Hepatocyte (in vitro differentiated cells): ENCODE measurements around the gene SUPT16H. TPM values are rescaled to one million over a fixed set of nuclear protein-coding genes. Genes with fewer than 3 reads are reported as not detected.
"Not testable (repeated sequence)": the region's sequence is repeated elsewhere in the genome, so short reads cannot be mapped to it uniquely, and the experiment has no call there.

Experiments used
- DNase-seq: peaks from one replicate; pipeline ENCODE4 v3.0.0-alpha.2; 2016; ENCODE audit warnings: low spot score
- H2AFZ ChIP-seq: fragments of 200-600 bp; sonication (generic); 2 replicates; pipeline ENCODE4 v1.6.0; 2016; ENCODE audit warnings: antibody characterized with exemption, mild to moderate bottlenecking
- H3K27ac ChIP-seq: fragments of 200-600 bp; sonication (generic); 2 replicates; pipeline ENCODE4 v1.5.1; 2016; ENCODE audit warnings: mild to moderate bottlenecking
- H3K27me3 ChIP-seq: fragments of 200-600 bp; sonication (generic); 2 replicates; pipeline ENCODE4 v1.6.1; 2016
- H3K36me3 ChIP-seq: fragments of 200-600 bp; sonication (generic); replicated peaks from 2 replicates; pipeline ENCODE4 v1.5.1; 2016; ENCODE audit warnings: low read depth; ENCODE audit not compliant: insufficient read depth
- H3K4me1 ChIP-seq: fragments of 200-600 bp; sonication (generic); 2 replicates; pipeline ENCODE4 v1.5.1; 2016; ENCODE audit warnings: mild to moderate bottlenecking, moderate library complexity; ENCODE audit not compliant: insufficient read depth
- H3K4me2 ChIP-seq: fragments of 200-600 bp; sonication (generic); 2 replicates; pipeline ENCODE4 v1.6.0; 2016
- H3K4me3 ChIP-seq: fragments of 200-600 bp; sonication (generic); 2 replicates; pipeline ENCODE4 v1.5.1; 2016; ENCODE audit warnings: mild to moderate bottlenecking
- H3K79me2 ChIP-seq: fragments of 200-600 bp; sonication (generic); 2 replicates; pipeline ENCODE4 v1.6.0; 2017; ENCODE audit warnings: mild to moderate bottlenecking
- H3K9me2 ChIP-seq: fragments of 200-600 bp; sonication (generic); replicated peaks from 2 replicates; pipeline ENCODE4 v1.6.0; 2017; ENCODE audit warnings: mild to moderate bottlenecking; ENCODE audit not compliant: insufficient read depth
- H3K9me3 ChIP-seq: fragments of 200-600 bp; sonication (generic); 2 replicates; pipeline ENCODE4 v1.5.1; 2016; ENCODE audit warnings: low read depth, mild to moderate bottlenecking
- H4K20me1 ChIP-seq: fragments of 200-600 bp; sonication (generic); 2 replicates; pipeline ENCODE4 v1.6.0; 2016; ENCODE audit warnings: mild to moderate bottlenecking; ENCODE audit not compliant: insufficient read depth, poor library complexity, severe bottlenecking
- CTCF ChIP-seq: fragments of 200-600 bp; sonication (generic); IDR thresholded peaks from 2 replicates; pipeline ENCODE4 v1.5.1; 2016; ENCODE audit warnings: antibody characterized with exemption, mild to moderate bottlenecking; ENCODE audit not compliant: poor library complexity
- EZH2 ChIP-seq: fragments of 200-600 bp; sonication (generic); IDR thresholded peaks from 2 replicates; pipeline ENCODE4 v1.6.1; 2016; ENCODE audit warnings: antibody characterized with exemption, mild to moderate bottlenecking, borderline replicate concordance
- EZH2phosphoT487 ChIP-seq: fragments of 200-600 bp; sonication (generic); IDR thresholded peaks from one replicate; pipeline ENCODE4 v1.6.1; 2018; ENCODE audit warnings: antibody characterized with exemption, mild to moderate bottlenecking, low read depth, moderate library complexity; ENCODE audit not compliant: unreplicated experiment, severe bottlenecking
- WGBS: methylation state at CpG from one replicate; pipeline ENCODE4 v1.1.6; 2016; ENCODE audit warnings: low lambda C conversion rate; ENCODE audit errors: missing lambda C conversion rate; 5-methylcytosine and 5-hydroxymethylcytosine counted together
- polyA plus RNA-seq: library from polyadenylated mRNA; unstranded; fragments of >200 nt; fragmentation: Nextera tagmentation; extraction: Ambion mirVana; gene quantifications from 2 replicates; pipeline ENCODE4 v1.2.1, GENCODE V29; 2016
- small RNA-seq: library from RNA; depleted of rRNA; stranded (forward); fragments of <200 nt; gene quantifications from one replicate; pipeline ENCODE3, GENCODE V24; 2014
- total RNA-seq: library from RNA; depleted of rRNA; stranded (reverse); fragments of >200 nt; gene quantifications from 2 replicates; pipeline ENCODE4 v1.2.3, GENCODE V29; 2014

SUPT16H gene
- total and polyA plus RNA-seq, 2 experiments from 2014 or later, result 44.2 to 58.1 TPM

- peak overlapping the region; percentile 84 for H3K27ac ChIP-seq
- H3K4me2 ChIP-seq, result peak overlapping the region; percentile 71
- no peaks in the 10 kb centered on the region for H3K36me3 ChIP-seq
- DNase-seq, result peak; percentile 20
- H3K27me3 ChIP-seq, result no peaks in the 10 kb centered on the region
- no peaks in the 10 kb centered on the region for H3K9me2 ChIP-seq
- no peaks in the 10 kb centered on the region for H3K79me2 ChIP-seq
- no peaks in the 10 kb centered on the region for H4K20me1 ChIP-seq
- no peaks in the 10 kb centered on the region for H3K4me1 ChIP-seq
- H2AFZ ChIP-seq, result peak overlapping the region; percentile 28
- peak overlapping the region; percentile 2 for H3K4me3 ChIP-seq
- TF ChIP-seq EZH2phosphoT487 (no peak), CTCF (no peak), EZH2 (no peak)
- no peaks in the 10 kb centered on the region for H3K9me3 ChIP-seq
These were observed 75.7 kb downstream of the SUPT16H start for GRCh38 chr14:21308132-21308478.

- Histone ChIP-seq H3K36me3 (no peaks in the 10 kb centered on the region), H3K9me3 (no peaks in the 10 kb centered on the region), H3K79me2 (no peaks in the 10 kb centered on the region), H2AFZ (peak overlapping the region; percentile 28), H3K4me3 (no peak overlapping the region), H4K20me1 (no peaks in the 10 kb centered on the region), H3K27ac (peak overlapping the region; percentile 84), H3K4me2 (peak overlapping the region; percentile 71), H3K4me1 (no peaks in the 10 kb centered on the region), H3K27me3 (no peaks in the 10 kb centered on the region), H3K9me2 (no peaks in the 10 kb centered on the region)
- 89% methylated on average over 3 of the region's 3 CpGs for WGBS
- no peak for DNase-seq
- TF ChIP-seq EZH2phosphoT487 (no peak), CTCF (no peak), EZH2 (no peak)
These were observed 76.2 kb downstream of the SUPT16H start for GRCh38 chr14:21307637-21308036.

- H3K9me2 ChIP-seq, H3K9me3 ChIP-seq, H3K4me2 ChIP-seq, H2AFZ ChIP-seq, H3K4me1 ChIP-seq, H3K36me3 ChIP-seq, DNase-seq, H3K79me2 ChIP-seq, H3K27me3 ChIP-seq, H3K4me3 ChIP-seq, H4K20me1 ChIP-seq, H3K27ac ChIP-seq: not testable (repeated sequence)
- WGBS, result 86% methylated on average over 2 of the region's 2 CpGs
These were observed 81.0 kb downstream of the SUPT16H start for GRCh38 chr14:21302836-21303140.

- DNase-seq, result no peak
- 88% methylated on average over 8 of the region's 8 CpGs for WGBS
- TF ChIP-seq EZH2, result no peak
- TF ChIP-seq CTCF, result no peak
- TF ChIP-seq EZH2phosphoT487, result no peak
These were observed 81.6 kb downstream of the SUPT16H start for GRCh38 chr14:21302013-21302835.

More at GRCh38 chr14:21302013-21302835, 81.6 kb downstream of the SUPT16H start:
- Histone ChIP-seq H3K4me3 (no peak overlapping the region), H3K27me3 (no peaks in the 10 kb centered on the region), H3K4me1 (no peaks in the 10 kb centered on the region), H3K36me3 (no peaks in the 10 kb centered on the region), H3K4me2 (no peak overlapping the region), H3K79me2 (no peaks in the 10 kb centered on the region), H4K20me1 (no peaks in the 10 kb centered on the region), H2AFZ (no peak overlapping the region), H3K9me3 (no peaks in the 10 kb centered on the region), H3K27ac (no peak overlapping the region), H3K9me2 (no peaks in the 10 kb centered on the region)

Small RNA genes lying within 50 kb of the gene (small RNA-seq; reads per million reads assigned to genes)
- not detected for gene RN7SL650P
- 8,664 reads per million, percentile 100 among the genes with 10 or more reads in this experiment for gene SNORD8
- gene SNORD9, result 179 reads per million, percentile 98 among the genes with 10 or more reads in this experiment

Other genes starting within 250 kb of the SUPT16H start
- not detected in 2 replicates for gene OR5AU1, start 228.0 kb downstream of the SUPT16H start, total RNA-seq
- gene OR5AU1, start 228.0 kb downstream of the SUPT16H start, polyA plus RNA-seq, result not detected in 2 replicates
- gene HNRNPC, start 114.6 kb downstream of the SUPT16H start, total RNA-seq, result 740 and 800 TPM in 2 replicates
- gene HNRNPC, start 114.6 kb downstream of the SUPT16H start, polyA plus RNA-seq, result 513 and 521 TPM in 2 replicates
- gene RPGRIP1, start 103.9 kb downstream of the SUPT16H start, total RNA-seq, result 0.07 TPM in 1 of 2 replicates, not detected in the other
- gene RPGRIP1, start 103.9 kb downstream of the SUPT16H start, polyA plus RNA-seq, result not detected in 2 replicates
- 41.8 and 50.9 TPM in 2 replicates for gene CHD8, start 72.1 kb upstream of the SUPT16H start, total RNA-seq
- 22.1 and 24.1 TPM in 2 replicates for gene CHD8, start 72.1 kb upstream of the SUPT16H start, polyA plus RNA-seq
- gene RAB2B, start 92.9 kb upstream of the SUPT16H start, total RNA-seq, result 20.7 and 23.4 TPM in 2 replicates
- gene RAB2B, start 92.9 kb upstream of the SUPT16H start, polyA plus RNA-seq, result 12.8 and 14.7 TPM in 2 replicates
- 51.9 and 55.5 TPM in 2 replicates for gene TOX4, start 93.2 kb upstream of the SUPT16H start, total RNA-seq
- gene TOX4, start 93.2 kb upstream of the SUPT16H start, polyA plus RNA-seq, result 42.5 and 50.8 TPM in 2 replicates
- 31.9 and 44.1 TPM in 2 replicates for gene METTL3, start 127.3 kb upstream of the SUPT16H start, total RNA-seq
- gene METTL3, start 127.3 kb upstream of the SUPT16H start, polyA plus RNA-seq, result 31.9 and 39.0 TPM in 2 replicates
- gene SALL2, start 142.3 kb upstream of the SUPT16H start, total RNA-seq, result 9.6 and 11.8 TPM in 2 replicates
- gene SALL2, start 142.3 kb upstream of the SUPT16H start, polyA plus RNA-seq, result 9.5 and 10.9 TPM in 2 replicates
- gene OR10G3, start 196.1 kb upstream of the SUPT16H start, total RNA-seq, result not detected in 2 replicates
- not detected in 2 replicates for gene OR10G3, start 196.1 kb upstream of the SUPT16H start, polyA plus RNA-seq